ENCODE data around the gene TMEM255B. TPM values are rescaled to one million over a fixed set of nuclear protein-coding genes. Genes with fewer than 3 reads are reported as not detected.

The TMEM255B gene
- total and polyA plus RNA-seq, 9 of the 15 experiments (the other 6 are each of a cell fraction or from before 2014, with no cell fraction given): 0.01 to 0.75 (median 0.23) TPM

GRCh38 chr13:113835461-113836270 lies 76.6 kb downstream of the TMEM255B start:
- 91% methylated on average over 11 of the region's 37 CpGs for WGBS (ENCODE audit: insufficient coverage, low coverage, missing lambda C conversion rate)
- H4K20me1 ChIP-seq (replicated peaks; ENCODE audit: control insufficient read depth, insufficient read depth, low read length): no peaks in the 10 kb centered on the region
- no peak overlapping the region for H3K27ac ChIP-seq (ENCODE audit: extremely low read depth, low read depth, low read length)
- H3K4me3 ChIP-seq: no peak overlapping the region
- ChIA-PET POLR2A (no interaction called here), CTCF (ENCODE audit: low intra/inter-chr PET ratio) (no interaction called here)
- H3K27me3 ChIP-seq (ENCODE audit: control insufficient read depth in 2 of 2, insufficient read depth in 2 of 2, low read length in 2 of 2): no peaks in the 10 kb centered on the region
- H3K36me3 ChIP-seq (ENCODE audit: control insufficient read depth, insufficient read depth, low read length): no peaks in the 10 kb centered on the region
- TF ChIP-seq POLR2G (IDR thresholded peaks at IDR 0.05; ENCODE audit: low read depth, low read length): 0 out of 2 replicates have a peak, but pooled peaks have one; percentile 18
- TF ChIP-seq ELF4 (CRISPR knock-in tag; IDR thresholded peaks at IDR 0.05): no peak
- no peak for TF ChIP-seq SMAD1 (IDR thresholded peaks at IDR 0.05; ENCODE audit: low read depth, low read length, partially characterized antibody)
- no peak for TF ChIP-seq FOSL1 (tag; conservative IDR thresholded peaks at IDR 0.05)
- no peaks in the 10 kb centered on the region for H3K9me3 ChIP-seq (replicated peaks; ENCODE audit: control insufficient read depth, insufficient read depth, low read depth, low read length)
- ATAC-seq (no peak), FAIRE-seq (no peak), DNase-seq (ENCODE audit: extremely low read depth in 1 of 4, low spot score in 3 of 4) (no peak)
- intact Hi-C loops (cut with micrococcal nuclease) (no loop called here), in situ Hi-C loops (cut with MboI) (no loop called here)
- H3K79me2 ChIP-seq (ENCODE audit: control insufficient read depth, insufficient read depth, low read length): no peaks in the 10 kb centered on the region
- H2AFZ ChIP-seq (ENCODE audit: low read depth, low read length): no peak overlapping the region
- no peak overlapping the region for H3K4me2 ChIP-seq (ENCODE audit: insufficient read depth, low read length)
- no peak overlapping the region for H3K9ac ChIP-seq (ENCODE audit: insufficient read depth in 1 of 2, low read depth in 2 of 2, low read length in 2 of 2)
- no peaks in the 10 kb centered on the region for H3K9me1 ChIP-seq (ENCODE audit: control insufficient read depth, insufficient read depth, low read length)
- H3K4me1 ChIP-seq (replicated peaks in 1 of 2; ENCODE audit: control insufficient read depth in 2 of 2, insufficient read depth in 2 of 2, low read length in 2 of 2): peaks cover 0 to 23% of the 10 kb centered on the region in 2 experiments; a peak in 2 of 5 replicates
- BruUV-seq (replicated peaks): no TSS peak
